ENCODE results near the gene TULP1.

TULP1 gene

DNA sequence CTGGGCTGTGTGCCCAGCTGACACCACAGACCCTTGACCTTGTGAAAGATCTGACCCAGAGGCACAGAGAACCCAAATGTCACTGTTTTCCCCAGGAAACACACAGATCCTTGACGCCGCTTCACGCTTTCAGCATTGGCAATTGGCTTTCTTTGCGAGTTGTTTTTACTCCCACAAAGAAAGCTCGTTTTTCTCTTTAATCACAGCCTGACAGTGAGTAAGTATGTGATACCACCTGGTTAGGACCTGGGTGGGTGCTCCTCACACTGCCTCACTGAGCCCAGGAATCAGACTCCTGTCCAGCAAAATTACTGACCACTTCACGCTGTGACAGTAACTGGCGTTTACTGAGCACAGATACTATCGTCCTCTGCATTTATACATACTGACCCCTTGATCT lies 31.5 kb downstream of the TULP1 start:
- DNase-seq = no peak

DNA sequence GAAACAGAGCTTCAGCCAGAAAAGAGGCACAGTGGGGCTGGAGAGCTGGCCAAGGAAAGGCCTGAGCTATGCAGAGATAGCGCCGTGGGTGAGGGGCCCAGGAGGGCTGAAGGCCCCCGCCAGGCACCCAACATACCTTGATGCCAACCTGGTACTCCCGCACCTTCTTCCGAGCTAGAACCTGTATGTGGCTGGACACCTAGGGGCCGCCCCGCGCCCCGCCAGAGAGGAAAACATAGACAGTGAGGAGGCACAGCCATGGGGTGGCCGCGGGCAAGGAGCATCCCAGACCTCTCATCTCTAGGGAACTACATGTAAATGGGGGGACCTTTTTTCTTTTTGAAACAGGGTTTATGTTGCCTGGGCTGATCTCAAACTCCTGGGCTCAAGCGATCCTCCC lies 32.5 kb downstream of the TULP1 start:
- DNase-seq = no peak

DNA sequence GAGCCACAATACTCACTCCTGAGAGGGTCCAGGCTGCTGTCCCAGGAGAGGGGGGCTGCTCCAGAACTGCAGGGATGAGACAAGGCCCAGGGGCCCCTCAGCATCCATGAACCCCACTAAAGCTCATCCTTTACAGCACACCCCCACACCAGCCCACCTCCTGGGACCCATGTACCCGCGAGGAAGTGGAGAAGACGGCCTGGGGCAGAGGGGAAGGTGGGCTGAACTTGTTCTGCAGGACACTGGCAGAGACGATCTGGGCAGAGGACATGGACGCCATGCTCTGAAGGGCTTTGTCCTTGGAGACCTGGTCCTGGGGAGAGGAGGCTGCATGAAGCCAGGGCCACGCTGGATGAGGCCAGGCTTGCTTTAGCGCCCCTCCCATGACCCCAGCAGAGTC lies 34.4 kb downstream of the TULP1 start:
- DNase-seq = no peak

DNA sequence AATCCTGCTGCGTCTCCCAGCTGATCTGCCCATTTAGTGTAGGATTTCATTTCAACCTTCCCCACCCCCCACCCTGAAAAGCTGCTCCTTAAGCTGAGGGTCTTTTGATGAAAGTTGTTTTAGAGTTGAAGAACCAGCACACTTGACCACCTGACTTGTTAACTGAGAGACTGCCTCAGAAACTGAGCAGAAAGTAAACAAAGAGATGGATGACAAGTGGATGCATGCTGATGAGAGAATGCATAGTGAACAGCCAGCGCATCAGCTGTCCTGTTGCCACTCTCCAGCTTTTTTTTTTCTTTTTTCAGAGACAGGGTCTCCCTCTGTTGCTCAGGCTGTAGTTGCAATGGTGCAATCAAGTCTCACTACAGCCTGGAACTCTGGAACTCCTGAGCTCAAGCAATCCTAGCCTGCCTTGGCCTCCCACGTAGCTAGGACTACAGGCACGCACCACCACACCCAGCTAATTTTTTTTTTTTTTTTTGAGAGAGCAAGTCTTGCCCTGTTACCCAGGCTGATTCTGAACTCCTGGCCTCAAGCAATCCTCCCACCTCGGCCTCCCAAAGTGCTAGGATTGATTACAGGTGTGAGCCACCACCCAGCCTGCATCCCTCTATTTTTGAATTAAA lies 35.0 kb downstream of the TULP1 start:
- DNase-seq = no peak

DNA sequence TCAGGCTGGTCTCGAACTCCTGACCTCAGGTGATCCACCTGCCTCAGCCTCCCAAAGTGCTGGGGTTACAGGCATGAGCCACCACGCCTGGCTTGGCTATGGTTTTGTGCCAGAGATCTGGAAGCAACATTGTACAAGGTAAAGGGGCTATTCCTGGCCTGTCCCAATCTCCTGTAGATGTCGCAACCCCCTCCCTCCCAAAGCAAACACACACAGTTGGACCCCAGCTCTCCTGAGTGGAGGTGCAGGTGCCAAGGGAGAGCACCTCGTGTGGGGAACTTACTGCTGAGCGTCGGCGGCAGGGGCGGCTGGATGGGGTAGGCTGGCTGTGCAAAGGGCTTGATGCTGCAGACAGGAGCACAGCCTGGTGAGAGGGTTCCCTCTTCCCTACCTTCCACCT lies 35.7 kb downstream of the TULP1 start:
- DNase-seq = no peak

DNA sequence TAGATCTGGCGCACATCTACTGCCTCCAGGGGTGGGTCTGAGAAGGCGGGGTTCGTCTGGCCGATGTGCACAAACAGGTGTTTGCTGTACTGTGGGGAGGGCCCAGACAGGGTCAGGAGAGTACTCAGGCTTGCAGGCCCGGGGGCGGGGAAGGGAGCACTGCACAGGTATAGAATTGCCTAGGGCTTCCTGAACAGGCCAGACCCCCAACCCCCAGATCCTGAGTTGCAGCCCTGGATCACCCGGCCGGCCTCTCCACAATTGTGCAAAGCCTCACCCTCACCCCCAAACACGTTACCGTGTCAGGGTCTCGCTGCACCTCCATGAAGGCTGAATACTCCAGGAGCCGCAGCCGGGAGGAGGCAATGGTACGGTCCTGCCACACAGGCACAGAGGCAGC lies 36.7 kb downstream of the TULP1 start:
- no peak for DNase-seq

DNA sequence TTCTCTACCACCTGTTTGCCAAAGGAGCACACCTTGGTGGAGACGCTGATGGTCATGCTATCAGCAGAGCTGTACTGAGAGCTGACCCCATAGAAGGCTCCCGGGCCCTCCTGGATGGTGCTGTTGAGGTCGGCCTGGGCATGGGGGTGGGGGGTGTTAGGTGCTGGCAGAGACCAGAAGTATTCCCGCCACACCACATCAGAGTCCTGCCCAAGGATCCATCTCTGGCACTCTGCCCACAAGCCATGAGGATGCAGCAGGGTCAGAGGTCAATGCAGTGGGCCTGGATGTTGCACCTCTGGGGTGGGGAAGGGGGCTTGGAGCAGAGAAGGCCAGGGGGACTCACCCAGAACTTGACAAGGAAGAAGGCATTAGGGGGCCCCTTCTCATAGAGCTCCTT lies 37.1 kb downstream of the TULP1 start:
- DNase-seq = no peak

DNA sequence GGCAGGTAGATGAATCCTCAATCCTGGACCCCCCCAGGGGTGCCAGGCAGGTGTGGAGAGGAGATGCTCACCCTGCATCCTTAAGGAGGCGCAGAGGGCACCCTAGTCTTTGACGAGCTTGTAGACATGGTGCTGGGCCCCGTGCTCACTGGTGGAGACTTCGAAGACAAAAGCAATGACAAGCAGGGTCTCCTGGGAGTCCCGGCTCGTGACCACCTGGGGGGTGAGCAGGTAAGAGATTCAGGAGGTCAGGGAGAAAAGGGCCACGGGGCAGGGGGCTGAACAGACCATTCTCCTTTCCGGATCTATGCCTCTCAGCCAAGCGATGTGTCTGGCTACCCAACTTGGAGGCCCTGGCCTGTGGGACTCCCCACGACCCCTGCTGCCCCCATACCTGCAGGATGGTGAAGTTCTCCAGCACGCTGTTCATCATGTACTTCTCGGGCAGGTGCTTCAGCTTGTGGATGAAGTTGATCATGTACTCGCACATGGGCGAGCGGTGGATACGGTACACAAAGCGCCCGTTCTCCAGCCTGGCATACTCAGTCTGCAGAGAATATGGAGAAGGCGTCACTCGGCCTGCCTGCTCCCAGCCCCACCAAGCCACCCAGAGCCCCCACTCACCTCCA lies 37.6 kb downstream of the TULP1 start:
- DNase-seq = peak; percentile 3

DNA sequence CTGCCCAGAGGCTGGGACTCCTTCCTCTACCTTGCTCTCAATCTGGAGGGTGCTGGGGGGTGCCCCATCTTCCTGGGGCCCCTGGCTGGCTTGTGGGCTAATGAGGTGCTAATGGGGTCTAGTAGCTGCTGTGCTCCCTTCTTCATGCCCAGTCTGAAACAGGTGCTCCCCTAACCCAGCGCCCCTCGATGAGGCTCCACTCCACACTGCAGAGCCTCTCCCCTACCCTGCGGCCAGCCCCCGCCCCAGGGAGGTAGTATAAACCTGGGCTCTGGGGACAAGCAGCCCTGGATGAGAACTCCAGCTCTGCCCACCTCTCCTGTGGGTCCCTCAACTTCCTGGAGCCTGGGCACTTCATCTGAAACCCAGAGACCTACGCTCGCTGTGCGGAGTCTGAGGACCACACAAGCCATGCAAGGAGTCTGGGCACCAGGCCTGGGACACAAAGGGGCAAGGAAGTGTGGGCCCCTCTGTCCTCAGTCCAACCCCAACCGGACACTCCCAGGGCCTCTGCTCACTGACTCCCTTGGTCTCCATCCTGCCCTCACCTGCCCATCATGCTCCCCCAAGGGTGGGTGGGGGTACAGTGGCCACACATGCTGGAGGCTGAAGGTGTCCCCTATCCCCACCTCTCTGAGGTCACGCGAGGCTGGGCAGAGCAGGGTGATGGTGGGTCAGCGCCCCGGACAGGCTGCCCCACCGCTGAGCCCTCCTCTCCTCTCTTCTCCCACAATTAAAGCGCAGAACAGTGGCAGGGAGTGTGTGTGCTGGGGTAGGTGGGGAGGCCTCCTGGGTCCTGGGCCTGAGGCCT lies 38.4 kb downstream of the TULP1 start:
- DNase-seq = peak; percentile 4

DNA sequence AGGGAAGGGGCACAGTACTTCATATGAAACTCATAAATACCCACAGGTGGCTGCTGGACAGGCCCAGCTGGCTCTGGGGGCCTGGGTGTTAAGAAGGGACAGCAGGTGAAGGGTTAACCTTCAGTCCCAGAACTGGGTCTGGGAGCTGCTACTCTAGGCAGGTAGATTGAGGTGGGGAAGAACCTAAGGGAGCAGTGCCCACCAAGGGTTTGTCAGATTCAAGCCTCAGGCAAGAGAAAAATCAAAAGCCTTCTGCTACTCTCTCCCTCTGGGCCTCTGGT lies 38.9 kb downstream of the TULP1 start:
- no peak for DNase-seq

DNA sequence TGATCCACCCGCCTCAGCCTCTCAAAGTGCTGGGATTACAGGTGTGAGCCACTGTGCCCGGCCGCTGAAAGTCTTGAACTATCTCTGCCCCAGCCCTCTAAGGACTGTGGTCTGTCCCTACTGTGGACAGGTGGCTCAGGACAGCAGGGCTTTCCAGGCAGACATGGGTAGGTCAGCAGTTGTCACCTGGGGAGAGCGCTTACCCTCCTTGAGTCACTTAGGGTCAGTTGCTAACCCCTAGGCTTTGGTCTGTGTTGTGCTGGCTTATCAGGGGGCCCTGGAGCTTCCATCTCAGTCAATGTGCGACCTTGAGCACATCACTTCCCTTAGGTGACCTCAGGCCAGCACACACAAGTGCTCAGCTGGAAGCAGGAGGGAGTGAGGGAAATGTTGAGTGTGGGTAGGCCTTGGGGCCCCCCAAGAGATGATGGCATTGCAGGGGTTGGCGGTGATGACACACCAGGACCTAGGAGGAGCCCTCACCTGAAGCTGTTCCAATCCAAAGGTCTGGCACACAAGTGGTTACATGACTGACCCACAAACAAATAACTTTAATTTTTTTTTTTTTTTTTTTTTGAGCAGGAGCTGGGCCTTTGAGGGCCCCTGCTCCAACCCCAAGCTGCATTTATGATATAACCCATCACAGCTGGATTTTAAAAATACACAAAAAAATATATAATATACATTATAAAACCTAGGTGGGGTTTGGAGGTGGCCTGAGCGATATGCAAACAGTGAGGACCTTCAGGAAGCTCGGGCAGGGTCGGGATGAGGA lies 39.4 kb downstream of the TULP1 start:
- DNase-seq = no peak

DNA sequence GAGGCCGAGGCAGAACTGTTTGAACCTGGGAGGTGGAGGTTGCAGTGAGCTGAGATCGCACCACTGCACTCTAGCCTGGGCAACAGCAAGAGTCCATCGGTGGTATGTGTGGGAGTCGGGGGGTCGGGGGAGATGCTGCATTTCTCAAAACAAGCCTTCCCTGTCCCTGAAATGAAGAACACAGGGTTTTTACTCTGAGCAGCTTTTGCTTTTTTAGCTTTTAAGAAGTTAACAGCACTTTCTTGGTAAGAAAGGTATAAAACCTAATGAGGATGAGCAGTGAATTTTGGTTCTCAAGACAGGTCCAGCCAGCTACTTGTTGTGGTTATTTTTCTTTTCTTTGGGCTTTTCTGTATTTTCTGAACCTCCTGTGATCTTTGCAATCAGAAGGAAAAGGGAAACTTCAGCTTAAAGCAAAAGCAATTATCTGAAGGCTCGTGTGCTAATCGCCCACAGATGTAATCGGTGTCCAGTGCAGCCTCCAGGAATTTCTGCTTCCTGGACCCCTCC lies 40.8 kb downstream of the TULP1 start:
- no peak for DNase-seq

DNA sequence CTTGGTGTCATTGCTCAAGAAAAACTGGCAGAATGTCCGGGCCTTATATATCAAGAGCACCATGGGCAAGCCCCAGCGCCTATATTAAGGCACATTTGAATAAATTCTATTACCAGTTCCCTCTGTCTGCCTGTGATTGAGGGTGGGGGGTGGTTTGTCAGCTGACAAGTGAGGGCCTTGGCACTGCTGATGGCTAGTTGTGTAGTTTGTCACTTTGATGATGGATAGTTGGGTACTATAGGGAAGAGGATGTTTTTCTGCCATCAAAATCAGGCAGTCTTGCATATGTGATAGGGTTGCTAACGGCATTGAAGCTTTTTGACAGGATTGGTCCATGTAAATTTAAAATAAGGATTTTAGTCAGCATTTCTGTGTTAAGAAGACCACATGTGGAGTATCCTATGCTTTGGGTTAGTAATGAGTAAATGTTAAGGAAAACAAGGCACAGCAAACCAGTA lies 42.0 kb downstream of the TULP1 start:
- no peak for DNase-seq

DNA sequence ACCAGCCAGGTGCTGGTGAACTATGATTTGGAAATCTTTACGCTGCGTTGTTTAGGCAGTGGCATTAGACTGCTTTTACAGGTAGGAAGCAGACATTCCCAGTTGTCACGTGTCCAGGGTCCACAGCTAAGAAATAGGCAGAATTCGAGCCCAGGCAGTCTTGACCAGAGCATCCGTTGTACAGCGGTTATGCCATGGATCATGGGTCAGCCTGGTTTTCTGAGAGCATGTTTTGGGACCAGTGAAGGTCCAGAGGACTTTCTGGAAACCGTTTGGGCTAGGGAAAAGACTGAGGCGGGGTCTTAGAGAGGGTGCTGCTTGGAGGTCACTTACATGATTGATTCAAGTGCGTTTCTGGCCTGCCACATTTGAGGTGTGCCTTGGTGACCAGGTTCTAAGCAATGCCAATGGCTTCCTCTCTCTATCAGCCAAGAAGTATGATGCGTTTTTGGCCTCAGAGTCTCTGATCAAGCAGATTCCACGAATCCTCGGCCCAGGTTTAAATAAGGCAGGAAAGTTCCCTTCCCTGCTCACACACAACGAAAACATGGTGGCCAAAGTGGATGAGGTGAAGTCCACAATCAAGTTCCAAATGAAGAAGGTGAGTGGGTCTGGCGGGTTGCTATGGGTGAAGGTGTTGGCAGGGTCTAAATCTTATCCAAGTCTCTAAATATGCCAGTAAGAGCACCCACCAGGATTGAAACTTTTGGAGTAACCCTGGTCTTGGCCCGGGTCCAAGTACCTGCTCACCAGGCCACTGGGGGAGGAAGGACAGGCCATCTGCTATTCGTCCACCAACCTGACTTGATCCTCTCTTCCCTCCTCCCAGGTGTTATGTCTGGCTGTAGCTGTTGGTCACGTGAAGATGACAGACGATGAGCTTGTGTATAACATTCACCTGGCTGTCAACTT lies 42.7 kb downstream of the TULP1 start:
- peak; percentile 23 for DNase-seq

DNA sequence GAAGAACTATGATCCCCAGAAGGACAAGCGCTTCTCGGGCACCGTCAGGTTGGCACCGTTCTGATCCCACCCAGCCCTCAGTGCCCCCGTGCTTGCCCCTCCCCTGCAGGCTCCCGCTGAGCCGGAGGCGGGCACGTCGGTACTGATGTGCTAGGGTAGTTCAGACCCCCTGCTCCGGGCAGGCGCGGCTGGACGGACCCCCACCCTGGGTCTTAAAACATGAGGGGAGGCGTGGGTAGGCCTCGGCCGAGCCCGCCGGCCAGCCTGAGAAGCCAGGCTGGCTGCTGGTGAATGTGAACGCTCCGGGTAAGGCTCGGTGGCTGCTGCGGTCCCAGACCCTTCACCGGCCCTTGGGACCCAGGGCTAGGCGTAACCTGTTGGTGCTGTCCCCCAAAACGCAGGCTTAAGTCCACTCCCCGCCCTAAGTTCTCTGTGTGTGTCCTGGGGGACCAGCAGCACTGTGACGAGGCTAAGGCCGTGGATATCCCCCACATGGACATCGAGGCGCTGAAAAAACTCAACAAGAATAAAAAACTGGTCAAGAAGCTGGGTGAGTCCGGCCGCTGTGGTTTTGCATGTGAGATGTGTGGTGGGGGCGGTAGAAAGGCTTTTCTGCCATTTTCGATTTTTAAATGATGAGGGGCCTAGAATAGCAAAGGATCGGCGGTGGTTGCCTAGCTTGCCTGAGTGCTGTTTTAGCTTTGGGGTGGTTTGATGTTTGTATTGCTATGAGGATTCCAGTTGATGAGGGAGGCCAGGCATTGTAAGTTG lies 43.5 kb downstream of the TULP1 start:
- DNase-seq = no peak

DNA sequence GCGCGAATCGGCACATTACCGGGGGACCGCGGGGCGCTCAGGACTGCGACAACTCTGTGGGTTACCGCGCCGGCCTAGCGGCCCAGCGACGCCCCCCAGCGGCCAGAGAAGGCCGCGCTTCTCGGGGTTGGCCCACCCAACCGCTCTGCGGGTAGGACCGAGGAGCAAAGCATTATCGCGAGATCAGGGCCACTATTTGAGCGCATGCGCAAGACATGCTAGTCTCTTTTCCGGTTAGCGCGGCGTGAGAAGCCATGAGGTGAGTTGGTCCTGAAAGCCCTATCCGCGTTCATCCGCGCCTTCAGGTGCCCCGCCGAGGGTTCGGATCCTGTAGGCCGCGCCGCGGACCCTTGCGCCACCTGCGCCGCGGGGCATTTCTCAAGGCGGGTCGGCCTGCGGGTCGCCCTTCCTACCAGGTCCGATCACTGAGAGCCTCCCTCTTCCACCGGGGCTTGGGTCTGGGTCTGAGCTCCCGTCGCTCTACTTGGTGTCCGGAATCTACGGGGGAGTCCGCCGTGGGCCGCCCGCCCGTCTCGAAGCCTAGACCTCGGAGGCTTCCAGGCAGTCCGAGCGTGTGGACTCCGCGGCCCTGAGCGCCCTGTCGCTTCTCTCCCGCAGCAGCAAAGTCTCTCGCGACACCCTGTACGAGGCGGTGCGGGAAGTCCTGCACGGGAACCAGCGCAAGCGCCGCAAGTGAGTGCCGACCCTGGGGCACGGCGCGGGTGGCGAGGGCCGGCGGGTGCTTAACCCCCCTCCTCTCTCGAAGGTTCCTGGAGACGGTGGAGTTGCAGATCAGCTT lies 44.3 kb downstream of the TULP1 start, which contains the start of gene RPL10A:
Gene RPL10A, plus strand, starts transcription at position 221 of the 799 bp plus-strand sequence. Its CDS starts 34 bp downstream, at position 255.
- peak; percentile 95 for DNase-seq

DNA sequence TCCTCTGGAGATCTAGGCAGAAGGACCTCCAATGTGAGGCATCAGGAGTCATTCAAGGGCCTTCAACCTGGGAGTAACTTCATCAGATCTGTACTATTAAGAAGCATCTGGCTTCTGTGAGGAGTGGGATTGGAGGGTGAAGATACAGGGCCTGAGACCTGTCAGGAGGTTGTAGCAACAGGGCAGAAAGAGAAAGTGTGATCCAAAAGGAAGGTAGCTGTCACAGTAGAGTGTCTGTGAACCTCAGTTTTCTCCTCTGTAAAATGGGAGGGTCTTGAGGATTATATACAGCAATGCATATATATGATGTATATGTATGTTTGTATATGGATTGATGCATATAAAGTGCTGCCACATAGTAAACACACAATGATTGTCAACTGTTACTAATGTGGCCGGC lies 47.0 kb downstream of the TULP1 start:
- DNase-seq = no peak

DNA sequence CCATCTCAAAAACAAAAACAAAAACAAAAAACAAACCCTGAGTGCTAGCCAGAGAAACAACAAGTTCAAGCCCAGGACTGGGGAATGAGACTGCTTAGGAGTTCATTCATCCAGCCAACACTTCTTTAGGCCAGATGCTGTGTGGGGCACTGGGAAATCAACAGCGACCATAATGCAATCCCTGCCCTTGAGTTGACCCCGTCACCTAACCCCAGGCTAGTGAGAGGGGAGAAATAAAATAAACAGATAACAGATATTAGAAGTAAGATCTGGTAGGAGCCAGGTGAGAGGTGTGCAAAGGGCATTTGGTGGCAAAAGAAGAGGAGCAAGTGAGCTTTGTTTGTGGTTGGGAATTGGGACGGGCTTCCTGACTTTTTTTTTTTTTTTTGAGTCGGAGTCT lies 49.4 kb downstream of the TULP1 start:
- DNase-seq = no peak

DNA sequence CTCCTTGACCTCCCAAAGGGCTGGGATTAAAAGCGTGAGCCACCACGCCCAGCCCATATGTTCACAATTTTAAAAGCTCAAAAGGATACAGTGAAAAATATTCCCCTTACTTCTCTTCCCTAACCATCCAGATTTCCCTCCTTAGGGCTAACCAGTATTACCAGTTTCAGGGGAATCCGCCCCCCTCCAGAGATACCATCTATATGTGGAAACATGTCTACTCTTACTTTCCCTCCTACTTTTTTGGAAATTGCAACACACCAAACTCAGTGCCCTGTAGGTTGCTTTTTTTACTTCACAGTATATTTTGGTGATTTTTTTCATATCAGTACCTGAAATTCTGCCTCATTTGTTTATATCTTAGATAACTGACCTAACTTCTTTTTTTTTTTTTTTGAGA lies 51.4 kb downstream of the TULP1 start:
- no peak for DNase-seq

DNA sequence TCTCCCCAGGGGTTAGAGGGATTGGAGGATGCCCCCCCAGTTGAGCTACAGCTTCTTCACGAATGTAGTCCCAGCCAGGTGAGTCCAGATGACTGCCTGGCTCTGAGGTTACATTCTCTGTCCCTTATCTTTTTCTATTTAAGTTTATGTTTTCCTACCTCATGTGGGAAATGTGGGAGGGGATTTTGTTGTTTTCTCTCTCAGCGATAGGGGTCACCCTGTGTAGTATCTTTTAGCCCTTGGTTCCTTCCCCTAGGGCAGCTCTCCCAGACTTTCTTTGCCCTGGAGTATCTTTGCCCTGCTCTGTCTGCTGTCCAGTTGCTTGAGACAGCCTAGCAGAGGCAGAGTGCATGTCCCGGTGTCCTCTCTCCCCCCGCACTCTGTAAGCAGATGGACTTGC lies 54.8 kb downstream of the TULP1 start:
- DNase-seq = no peak
